Measurements from ENCODE around the gene NIPAL3. TPM values are rescaled to one million over a fixed set of nuclear protein-coding genes. Genes with fewer than 3 reads are reported as not detected.
"Not testable (repeated sequence)": the region's sequence is repeated elsewhere in the genome, so short reads cannot be mapped to it uniquely, and the experiment has no call there.

Gene NIPAL3
- polyA plus RNA-seq, 2 donors: 10.3 to 11.3 TPM

DNA sequence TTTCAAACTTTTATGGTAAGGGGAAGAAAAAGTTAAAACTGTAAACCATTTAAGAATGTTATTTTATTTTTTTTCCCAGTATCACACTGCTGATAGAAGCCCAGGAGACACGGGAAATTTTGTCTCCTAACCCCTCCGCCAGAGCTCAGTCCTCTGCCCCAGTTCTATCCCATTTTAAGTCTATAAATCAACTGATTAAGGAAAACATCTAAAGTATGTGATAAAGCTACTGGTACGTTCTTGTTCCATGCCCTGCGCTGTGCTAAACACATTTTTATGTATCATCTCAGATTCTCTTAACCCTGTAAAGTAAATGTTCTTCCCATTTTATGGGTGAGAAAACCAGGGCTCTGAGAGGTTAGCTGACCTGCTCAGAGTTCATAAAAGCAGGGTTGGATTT is 34.7 kb downstream of the NIPAL3 start:
- Histone ChIP-seq H3K27me3 (ENCODE audit: control insufficient read depth in 1 of 2, insufficient read depth in 2 of 2, low read length in 2 of 2) (no peaks in the 10 kb centered on the region), H3K9me3 (ENCODE audit: control insufficient read depth in 2 of 2, insufficient read depth in 1 of 2, low read depth in 1 of 2, low read length in 1 of 2) (no peaks in the 10 kb centered on the region), H3K36me3 (ENCODE audit: control insufficient read depth in 2 of 2, insufficient read depth in 2 of 2, low read length in 1 of 2) (peaks cover 11 to 28% of the 10 kb centered on the region in 2 donors), H3K4me1 (ENCODE audit: control insufficient read depth in 2 of 2, insufficient read depth in 2 of 2, low read length in 1 of 2) (no peaks in the 10 kb centered on the region), H3K27ac (ENCODE audit: low read depth in 2 of 2, low read length in 1 of 2) (no peak overlapping the region), H3K4me3 (ENCODE audit: low read depth in 1 of 2, low read length in 2 of 2) (no peak overlapping the region)
- 71 to 85% methylated on average over 4 of the region's 4 CpGs for WGBS, 2 donors

- 94 to 98% methylated on average over 5 of the region's 5 CpGs for WGBS, 2 donors
- peaks cover 11 to 31% of the 10 kb centered on the region in 2 donors for H3K36me3 ChIP-seq (ENCODE audit: control insufficient read depth in 2 of 2, insufficient read depth in 2 of 2, low read length in 1 of 2)
Measured at GRCh38 chr1:24450857-24451397, 35.3 kb downstream of the NIPAL3 start.

GRCh38 chr1:24451746-24452145 is 36.1 kb downstream of the NIPAL3 start:
- no peak overlapping the region for H3K27ac ChIP-seq (ENCODE audit: low read depth in 2 of 2, low read length in 1 of 2)
- 80 to 86% methylated on average over 3 of the region's 3 CpGs for WGBS, 2 donors

More at GRCh38 chr1:24450857-24451397, 35.3 kb downstream of the NIPAL3 start:
- H3K27ac ChIP-seq (ENCODE audit: low read depth in 2 of 2, low read length in 1 of 2): no peak overlapping the region
- no peaks in the 10 kb centered on the region for H3K9me3 ChIP-seq (ENCODE audit: control insufficient read depth in 2 of 2, insufficient read depth in 1 of 2, low read depth in 1 of 2, low read length in 1 of 2)
- no peaks in the 10 kb centered on the region for H3K4me1 ChIP-seq (ENCODE audit: control insufficient read depth in 2 of 2, insufficient read depth in 2 of 2, low read length in 1 of 2)
- no peak overlapping the region for H3K4me3 ChIP-seq (ENCODE audit: low read depth in 1 of 2, low read length in 2 of 2)
- no peaks in the 10 kb centered on the region for H3K27me3 ChIP-seq (ENCODE audit: control insufficient read depth in 1 of 2, insufficient read depth in 2 of 2, low read length in 2 of 2)

DNA sequence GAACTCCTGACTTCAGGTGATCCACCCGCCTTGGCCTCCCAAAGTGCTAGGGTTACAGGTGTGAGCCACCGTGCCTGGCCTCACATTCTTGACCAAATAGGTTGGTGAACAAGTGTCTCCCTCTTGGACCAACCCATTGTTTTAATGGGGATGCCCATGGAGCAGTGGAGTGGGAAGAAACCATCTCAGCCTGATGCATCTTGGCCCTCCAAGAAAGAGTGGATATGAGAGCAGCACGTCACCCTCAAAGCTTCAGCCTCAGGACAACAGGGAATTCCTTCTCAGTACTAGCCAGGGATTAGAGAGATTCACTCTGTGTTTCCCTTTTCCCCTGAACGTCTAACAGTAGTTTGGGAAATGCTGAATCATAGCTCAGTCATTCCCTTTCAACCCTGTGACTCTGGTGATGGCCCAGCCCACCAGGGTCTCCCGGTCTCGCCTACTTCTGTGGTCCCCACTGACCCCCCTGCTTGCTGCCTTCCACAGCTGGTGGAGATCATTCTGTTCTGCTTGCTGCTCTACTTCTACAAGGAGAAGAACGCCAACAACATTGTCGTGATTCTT is 37.4 kb downstream of the NIPAL3 start:
- Histone ChIP-seq H3K27ac (ENCODE audit: low read depth in 2 of 2, low read length in 1 of 2) (no peak overlapping the region), H3K4me3 (ENCODE audit: low read depth in 1 of 2, low read length in 2 of 2) (no peak overlapping the region), H3K9me3 (ENCODE audit: control insufficient read depth in 2 of 2, insufficient read depth in 1 of 2, low read depth in 1 of 2, low read length in 1 of 2) (no peaks in the 10 kb centered on the region), H3K27me3 (ENCODE audit: control insufficient read depth in 1 of 2, insufficient read depth in 2 of 2, low read length in 2 of 2) (no peaks in the 10 kb centered on the region), H3K4me1 (ENCODE audit: control insufficient read depth in 2 of 2, insufficient read depth in 2 of 2, low read length in 1 of 2) (no peaks in the 10 kb centered on the region), H3K36me3 (ENCODE audit: control insufficient read depth in 2 of 2, insufficient read depth in 2 of 2, low read length in 1 of 2) (peaks cover 18 to 39% of the 10 kb centered on the region in 2 donors)
- 81 to 86% methylated on average over 8 of the region's 8 CpGs for WGBS, 2 donors

More at GRCh38 chr1:24451746-24452145, 36.1 kb downstream of the NIPAL3 start:
- Histone ChIP-seq H3K36me3 (ENCODE audit: control insufficient read depth in 2 of 2, insufficient read depth in 2 of 2, low read length in 1 of 2) (peaks cover 11 to 32% of the 10 kb centered on the region in 2 donors), H3K4me3 (ENCODE audit: low read depth in 1 of 2, low read length in 2 of 2) (no peak overlapping the region), H3K27me3 (ENCODE audit: control insufficient read depth in 1 of 2, insufficient read depth in 2 of 2, low read length in 2 of 2) (no peaks in the 10 kb centered on the region), H3K4me1 (ENCODE audit: control insufficient read depth in 2 of 2, insufficient read depth in 2 of 2, low read length in 1 of 2) (no peaks in the 10 kb centered on the region), H3K9me3 (ENCODE audit: control insufficient read depth in 2 of 2, insufficient read depth in 1 of 2, low read depth in 1 of 2, low read length in 1 of 2) (no peaks in the 10 kb centered on the region)

DNA sequence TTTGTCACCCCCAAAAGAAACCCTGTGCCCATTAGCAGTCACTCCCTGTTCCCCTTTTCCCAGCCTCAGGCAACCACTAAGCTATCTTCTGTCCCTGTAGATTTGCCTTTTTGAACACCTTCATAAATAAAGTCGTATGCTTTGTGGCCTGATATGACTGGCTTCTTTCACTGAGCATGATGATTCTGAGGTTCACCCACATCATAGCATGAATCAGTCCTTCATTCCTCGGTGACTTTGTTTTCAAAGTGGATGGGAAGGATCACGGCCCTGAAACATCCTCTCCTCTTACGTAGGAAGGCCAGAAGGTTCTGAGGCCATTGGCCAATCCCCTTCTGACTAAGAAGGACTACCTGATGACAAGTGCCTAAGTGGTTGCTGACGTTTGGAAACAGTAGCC is 39.1 kb downstream of the NIPAL3 start:
- Histone ChIP-seq H3K27me3 (ENCODE audit: control insufficient read depth in 1 of 2, insufficient read depth in 2 of 2, low read length in 2 of 2) (no peaks in the 10 kb centered on the region), H3K36me3 (ENCODE audit: control insufficient read depth in 2 of 2, insufficient read depth in 2 of 2, low read length in 1 of 2) (peaks cover 18 to 41% of the 10 kb centered on the region in 2 donors), H3K27ac (ENCODE audit: low read depth in 2 of 2, low read length in 1 of 2) (no peak overlapping the region), H3K9me3 (ENCODE audit: control insufficient read depth in 2 of 2, insufficient read depth in 1 of 2, low read depth in 1 of 2, low read length in 1 of 2) (no peaks in the 10 kb centered on the region), H3K4me1 (ENCODE audit: control insufficient read depth in 2 of 2, insufficient read depth in 2 of 2, low read length in 1 of 2) (no peaks in the 10 kb centered on the region), H3K4me3 (ENCODE audit: low read depth in 1 of 2, low read length in 2 of 2) (no peak overlapping the region)
- 83 to 85% methylated on average over 5 of the region's 5 CpGs for WGBS, 2 donors

- H3K4me1 ChIP-seq (ENCODE audit: control insufficient read depth in 2 of 2, insufficient read depth in 2 of 2, low read length in 1 of 2): no peaks in the 10 kb centered on the region
- H3K27ac ChIP-seq (ENCODE audit: low read depth in 2 of 2, low read length in 1 of 2): no peak overlapping the region
- WGBS, 2 donors: 98 to 99% methylated on average over 5 of the region's 5 CpGs
- no peak overlapping the region for H3K4me3 ChIP-seq (ENCODE audit: low read depth in 1 of 2, low read length in 2 of 2)
- H3K9me3 ChIP-seq (ENCODE audit: control insufficient read depth in 2 of 2, insufficient read depth in 1 of 2, low read depth in 1 of 2, low read length in 1 of 2): no peaks in the 10 kb centered on the region
- peaks cover 18 to 44% of the 10 kb centered on the region in 2 donors for H3K36me3 ChIP-seq (ENCODE audit: control insufficient read depth in 2 of 2, insufficient read depth in 2 of 2, low read length in 1 of 2)
- H3K27me3 ChIP-seq (ENCODE audit: control insufficient read depth in 1 of 2, insufficient read depth in 2 of 2, low read length in 2 of 2): no peaks in the 10 kb centered on the region
Measured at GRCh38 chr1:24455272-24455671, 39.7 kb downstream of the NIPAL3 start.

- no peaks in the 10 kb centered on the region for H3K4me1 ChIP-seq (ENCODE audit: control insufficient read depth in 2 of 2, insufficient read depth in 2 of 2, low read length in 1 of 2)
- peaks cover 11 to 40% of the 10 kb centered on the region in 2 donors for H3K36me3 ChIP-seq (ENCODE audit: control insufficient read depth in 2 of 2, insufficient read depth in 2 of 2, low read length in 1 of 2)
- H3K27ac ChIP-seq (ENCODE audit: low read depth in 2 of 2, low read length in 1 of 2): no peak overlapping the region
- 92 to 93% methylated on average over 3 of the region's 3 CpGs for WGBS, 2 donors
- no peak overlapping the region for H3K4me3 ChIP-seq (ENCODE audit: low read depth in 1 of 2, low read length in 2 of 2)
- H3K27me3 ChIP-seq (ENCODE audit: control insufficient read depth in 1 of 2, insufficient read depth in 2 of 2, low read length in 2 of 2): no peaks in the 10 kb centered on the region
- H3K9me3 ChIP-seq (ENCODE audit: control insufficient read depth in 2 of 2, insufficient read depth in 1 of 2, low read depth in 1 of 2, low read length in 1 of 2): no peaks in the 10 kb centered on the region
Measured at GRCh38 chr1:24457866-24458265, 42.3 kb downstream of the NIPAL3 start.

DNA sequence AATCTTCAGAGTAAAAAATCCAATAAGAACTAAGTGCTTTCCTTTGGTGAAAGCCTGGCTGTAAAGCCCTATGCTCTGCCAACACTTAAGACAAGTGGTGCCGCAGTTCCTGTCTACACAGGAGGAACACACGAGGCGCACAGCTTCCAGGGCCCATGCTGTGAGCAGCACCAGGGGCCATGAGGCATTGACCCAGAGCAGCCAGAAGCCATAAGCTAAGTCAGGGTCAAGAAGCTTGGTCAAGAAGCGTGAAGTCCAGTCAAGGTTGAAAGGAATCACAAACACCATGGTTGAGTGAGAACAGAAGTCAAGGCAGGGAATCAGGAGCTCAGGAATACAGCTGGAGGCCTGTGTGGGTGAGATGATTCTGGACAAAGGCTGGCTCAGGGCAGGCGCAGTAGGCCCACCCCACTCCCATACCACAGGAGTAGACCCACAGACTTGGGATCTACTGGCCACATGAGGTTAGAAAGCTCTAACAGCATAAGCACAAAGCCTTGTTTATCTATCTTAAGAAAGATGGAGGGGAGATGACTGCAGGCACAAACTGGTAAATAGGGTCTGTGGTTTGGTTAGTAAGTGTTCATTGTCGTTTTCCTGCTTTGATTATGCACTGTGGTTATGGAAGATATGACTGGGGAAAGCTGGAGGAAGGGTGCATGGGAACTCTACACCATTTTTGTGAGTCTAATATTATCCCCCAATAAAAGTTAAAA is 44.1 kb downstream of the NIPAL3 start:
- Histone ChIP-seq H3K4me1 (ENCODE audit: control insufficient read depth in 2 of 2, insufficient read depth in 2 of 2, low read length in 1 of 2) (no peaks in the 10 kb centered on the region), H3K36me3 (ENCODE audit: control insufficient read depth in 2 of 2, insufficient read depth in 2 of 2, low read length in 1 of 2) (peaks cover 8 to 36% of the 10 kb centered on the region in 2 donors), H3K27ac (ENCODE audit: low read depth in 2 of 2, low read length in 1 of 2) (no peak overlapping the region), H3K9me3 (ENCODE audit: control insufficient read depth in 2 of 2, insufficient read depth in 1 of 2, low read depth in 1 of 2, low read length in 1 of 2) (no peaks in the 10 kb centered on the region), H3K27me3 (ENCODE audit: control insufficient read depth in 1 of 2, insufficient read depth in 2 of 2, low read length in 2 of 2) (no peaks in the 10 kb centered on the region), H3K4me3 (ENCODE audit: low read depth in 1 of 2, low read length in 2 of 2) (no peak overlapping the region)
- WGBS, 2 donors: 90 to 94% methylated on average over 6 of the region's 6 CpGs

DNA sequence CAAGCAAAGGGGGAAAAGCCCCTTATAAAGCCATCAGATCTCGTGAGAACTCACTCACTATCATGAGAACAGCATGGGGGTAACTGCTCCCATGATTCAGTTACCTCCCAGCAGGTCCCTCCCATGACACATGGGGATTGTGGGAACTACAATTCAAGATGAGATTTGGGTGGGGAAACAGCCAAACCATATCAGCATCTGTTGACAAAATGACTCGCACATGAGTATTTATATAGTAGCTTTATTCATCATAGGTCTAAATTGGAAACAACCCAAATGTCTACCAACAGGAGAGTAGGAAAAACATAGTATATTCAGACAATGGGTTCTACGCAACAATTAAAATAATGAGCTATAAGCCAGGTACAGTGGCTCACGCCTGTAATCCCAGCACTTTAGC is 46.5 kb downstream of the NIPAL3 start:
- WGBS, 2 donors: 79 to 82% methylated on average over 4 of the region's 4 CpGs
- peaks cover 4 to 26% of the 10 kb centered on the region in 2 donors for H3K36me3 ChIP-seq (ENCODE audit: control insufficient read depth in 2 of 2, insufficient read depth in 2 of 2, low read length in 1 of 2)

More for the DNA sequence above, 46.5 kb downstream of the NIPAL3 start:
- H3K9me3 ChIP-seq (ENCODE audit: control insufficient read depth in 2 of 2, insufficient read depth in 1 of 2, low read depth in 1 of 2, low read length in 1 of 2); H3K4me3 ChIP-seq (ENCODE audit: low read depth in 1 of 2, low read length in 2 of 2); H3K27me3 ChIP-seq (ENCODE audit: control insufficient read depth in 1 of 2, insufficient read depth in 2 of 2, low read length in 2 of 2); H3K4me1 ChIP-seq (ENCODE audit: control insufficient read depth in 2 of 2, insufficient read depth in 2 of 2, low read length in 1 of 2); H3K27ac ChIP-seq (ENCODE audit: low read depth in 2 of 2, low read length in 1 of 2): not testable (repeated sequence)

Measured in esophagus (tissue), 2 donors.